OCI-LY7 (cell line): Measurements from ENCODE around the gene FAM229A. TPM values are rescaled to one million over a fixed set of nuclear protein-coding genes. Genes with fewer than 3 reads are reported as not detected.

Experiments
- BruUV-seq: library from RNA; stranded (reverse); fragments of 400-500 nt; replicated peaks from 2 replicates; lab custom pipeline; 2021; lab: Mats Ljungman, UMichigan
- CTCF ChIA-PET: fragments of 300-600 bp; sonication (Branson Sonifier 250); formaldehyde crosslinking; loops from one replicate; lab custom pipeline; 2022; ENCODE audit warnings: antibody characterized with exemption; ENCODE audit not compliant: unreplicated experiment; lab: Charles Lee
- POLR2A ChIA-PET: fragments of 300-600 bp; sonication (Branson Sonifier 250); formaldehyde crosslinking; loops from one replicate; lab custom pipeline; 2022; ENCODE audit warnings: antibody characterized with exemption; lab: Charles Lee
- DNase-seq: peaks from one replicate; pipeline ENCODE4 v3.0.0-alpha.2; 2015; ENCODE audit warnings: low spot score
- H2AFZ ChIP-seq: fragments of 200-600 bp; sonication (generic), shearing (Covaris generic); 2 replicates; pipeline ENCODE4 v1.6.1; 2014; ENCODE audit warnings: mild to moderate bottlenecking, antibody characterized with exemption, low read length, moderate library complexity
- H3K27ac ChIP-seq: fragments of 200-600 bp; sonication (generic); 2 replicates; pipeline ENCODE4 v1.5.1; 2014; ENCODE audit warnings: mixed run types, low read depth, mild to moderate bottlenecking, moderate library complexity, low read length, inconsistent platforms; ENCODE audit not compliant: poor library complexity, severe bottlenecking
- H3K36me3 ChIP-seq: fragments of 200-600 bp; sonication (generic); 2 replicates; pipeline ENCODE4 v1.6.1; 2014; ENCODE audit warnings: mild to moderate bottlenecking, antibody characterized with exemption, low read length, moderate library complexity, mixed read lengths; ENCODE audit not compliant: insufficient read depth
- H3K4me1 ChIP-seq: fragments of 200-600 bp; sonication (generic); 2 replicates; pipeline ENCODE4 v1.5.1; 2014; ENCODE audit warnings: mild to moderate bottlenecking, low read length; ENCODE audit not compliant: insufficient read depth, poor library complexity, severe bottlenecking
- H3K4me2 ChIP-seq: fragments of 200-600 bp; sonication (generic); 2 replicates; pipeline ENCODE4 v1.6.1; 2014; ENCODE audit warnings: mild to moderate bottlenecking, low read length
- H3K4me3 ChIP-seq: fragments of 200-600 bp; sonication (generic); 2 replicates; pipeline ENCODE4 v1.5.1; 2014; ENCODE audit warnings: mild to moderate bottlenecking, low read depth, low read length; ENCODE audit not compliant: poor library complexity, severe bottlenecking
- H3K79me2 ChIP-seq: fragments of 200-600 bp; sonication (generic); 2 replicates; pipeline ENCODE4 v1.6.1; 2016; ENCODE audit warnings: low read depth, mild to moderate bottlenecking, low read length, moderate library complexity, mixed read lengths; ENCODE audit not compliant: insufficient read depth
- H3K9me2 ChIP-seq: fragments of 200-600 bp; sonication (generic); 2 replicates; pipeline ENCODE4 v1.6.1; 2016; ENCODE audit warnings: mild to moderate bottlenecking, low read length, mixed read lengths; ENCODE audit not compliant: insufficient read depth
- H3K9me3 ChIP-seq: fragments of 200-600 bp; sonication (generic); 2 replicates; pipeline ENCODE4 v1.6.1; 2014; ENCODE audit warnings: mild to moderate bottlenecking, mixed run types, low read length, mixed read lengths
- H4K20me1 ChIP-seq: fragments of 200-600 bp; sonication (generic); 2 replicates; pipeline ENCODE4 v1.6.1; 2014; ENCODE audit warnings: mild to moderate bottlenecking, antibody characterized with exemption, low read length, moderate library complexity, mixed read lengths; ENCODE audit not compliant: insufficient read depth
- EZH2phosphoT487 ChIP-seq: fragments of 200-600 bp; sonication (generic); IDR thresholded peaks from 2 replicates; pipeline ENCODE4 v1.6.1; 2018; ENCODE audit warnings: low read depth, borderline replicate concordance, mild to moderate bottlenecking, mixed run types, antibody characterized with exemption, low read length, moderate library complexity, mixed read lengths
- intact Hi-C: fragments of 100-400 bp; cut with micrococcal nuclease; formaldehyde crosslinking; loops from one replicate; pipeline ENCODE4 v1.10.0; 2022; ENCODE audit not compliant: unreplicated experiment
- total RNA-seq, 2 experiments: library from RNA; depleted of rRNA in 1 of 2; stranded (reverse); fragments of >200 nt in 1 of 2; shearing (Covaris generic) in 1 of 2; gene quantifications; 2 replicates each; pipeline ENCODE4 v1.2.3, GENCODE V29; 2014 to 2022
- TF ChIP-seq, protein P1 (sequence below): fragments of 200-600 bp; sonication (generic); conservative IDR thresholded peaks from 2 replicates; pipeline ENCODE4 v1.5.1; 2014; ENCODE audit warnings: mild to moderate bottlenecking, antibody characterized with exemption, low read length, moderate library complexity, mixed read lengths

Gene FAM229A
- total RNA-seq, 2 experiments from 2014 or later, result 3.2 to 16.5 TPM

DNA sequence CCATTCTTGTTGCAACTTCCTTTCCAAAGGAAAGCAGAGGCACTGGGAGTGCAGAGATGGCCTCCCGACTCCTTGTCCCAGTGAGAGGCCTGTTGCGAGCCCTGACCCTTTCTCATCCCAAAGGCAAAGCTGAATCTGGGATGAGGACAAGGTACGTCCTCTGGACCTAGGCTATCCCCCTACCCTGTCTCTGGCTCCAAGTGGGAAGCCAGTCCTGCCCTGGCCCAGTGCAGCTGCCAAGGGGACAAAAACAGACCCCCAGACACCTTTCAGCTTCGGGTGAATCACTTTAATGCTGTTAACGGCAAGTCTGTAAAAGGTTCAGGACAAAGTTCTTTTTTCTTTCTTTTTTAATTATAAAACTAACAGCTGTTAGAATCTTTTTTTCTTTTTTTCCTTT is 2.6 kb upstream of the FAM229A start:
- ChIA-PET POLR2A (interaction anchor here (0.6 to 1.2 kb wide), 3 partner anchors 22 to 1570 kb away, joined by 3 read pairs; no protein-coding TSS in a partner anchor), CTCF (no interaction called here)
- intact Hi-C loops, result no loop called here

DNA sequence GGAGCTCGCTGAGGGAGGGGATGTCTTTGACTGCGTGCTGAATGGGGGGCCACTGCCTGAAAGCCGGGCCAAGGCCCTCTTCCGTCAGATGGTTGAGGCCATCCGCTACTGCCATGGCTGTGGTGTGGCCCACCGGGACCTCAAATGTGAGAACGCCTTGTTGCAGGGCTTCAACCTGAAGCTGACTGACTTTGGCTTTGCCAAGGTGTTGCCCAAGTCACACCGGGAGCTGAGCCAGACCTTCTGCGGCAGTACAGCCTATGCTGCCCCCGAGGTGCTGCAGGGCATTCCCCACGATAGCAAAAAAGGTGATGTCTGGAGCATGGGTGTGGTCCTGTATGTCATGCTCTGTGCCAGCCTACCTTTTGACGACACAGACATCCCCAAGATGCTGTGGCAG is 1.4 kb upstream of the FAM229A start:
- no peak overlapping the region for H3K4me2 ChIP-seq
- H3K79me2 ChIP-seq, result no peaks in the 10 kb centered on the region
- peaks cover 15% of the 10 kb centered on the region for H3K4me1 ChIP-seq
- BruUV-seq, result no TSS peak
- no peak for DNase-seq
- no peaks in the 10 kb centered on the region for H3K9me3 ChIP-seq
- H3K36me3 ChIP-seq, result peaks cover 15% of the 10 kb centered on the region; the same call in 1 of the 2 replicates
- ChIA-PET POLR2A (no interaction called here), CTCF (no interaction called here)
- no peak for TF ChIP-seq EZH2phosphoT487
- TF ChIP-seq, protein P1, sequence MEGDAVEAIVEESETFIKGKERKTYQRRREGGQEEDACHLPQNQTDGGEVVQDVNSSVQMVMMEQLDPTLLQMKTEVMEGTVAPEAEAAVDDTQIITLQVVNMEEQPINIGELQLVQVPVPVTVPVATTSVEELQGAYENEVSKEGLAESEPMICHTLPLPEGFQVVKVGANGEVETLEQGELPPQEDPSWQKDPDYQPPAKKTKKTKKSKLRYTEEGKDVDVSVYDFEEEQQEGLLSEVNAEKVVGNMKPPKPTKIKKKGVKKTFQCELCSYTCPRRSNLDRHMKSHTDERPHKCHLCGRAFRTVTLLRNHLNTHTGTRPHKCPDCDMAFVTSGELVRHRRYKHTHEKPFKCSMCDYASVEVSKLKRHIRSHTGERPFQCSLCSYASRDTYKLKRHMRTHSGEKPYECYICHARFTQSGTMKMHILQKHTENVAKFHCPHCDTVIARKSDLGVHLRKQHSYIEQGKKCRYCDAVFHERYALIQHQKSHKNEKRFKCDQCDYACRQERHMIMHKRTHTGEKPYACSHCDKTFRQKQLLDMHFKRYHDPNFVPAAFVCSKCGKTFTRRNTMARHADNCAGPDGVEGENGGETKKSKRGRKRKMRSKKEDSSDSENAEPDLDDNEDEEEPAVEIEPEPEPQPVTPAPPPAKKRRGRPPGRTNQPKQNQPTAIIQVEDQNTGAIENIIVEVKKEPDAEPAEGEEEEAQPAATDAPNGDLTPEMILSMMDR, result no peak
- intact Hi-C loops, result no loop called here
- no peak overlapping the region for H3K27ac ChIP-seq
- H3K9me2 ChIP-seq, result no peaks in the 10 kb centered on the region
- H3K4me3 ChIP-seq, result no peak overlapping the region
- no peaks in the 10 kb centered on the region for H4K20me1 ChIP-seq
- H2AFZ ChIP-seq, result no peak overlapping the region

More for the DNA sequence above, 2.6 kb upstream of the FAM229A start:
- Histone ChIP-seq H3K27ac (no peak overlapping the region), H3K9me3 (no peaks in the 10 kb centered on the region), H4K20me1 (no peaks in the 10 kb centered on the region), H3K4me2 (no peak overlapping the region), H3K9me2 (no peaks in the 10 kb centered on the region), H3K4me1 (peaks cover 7% of the 10 kb centered on the region), H3K4me3 (no peak overlapping the region), H3K79me2 (no peaks in the 10 kb centered on the region), H3K36me3 (peaks cover 15% of the 10 kb centered on the region; the same call in 1 of the 2 replicates), H2AFZ (no peak overlapping the region)
- TSS peak; percentile 38 for BruUV-seq
- TF ChIP-seq, protein P1, result no peak
- TF ChIP-seq EZH2phosphoT487, result no peak
- no peak for DNase-seq

DNA sequence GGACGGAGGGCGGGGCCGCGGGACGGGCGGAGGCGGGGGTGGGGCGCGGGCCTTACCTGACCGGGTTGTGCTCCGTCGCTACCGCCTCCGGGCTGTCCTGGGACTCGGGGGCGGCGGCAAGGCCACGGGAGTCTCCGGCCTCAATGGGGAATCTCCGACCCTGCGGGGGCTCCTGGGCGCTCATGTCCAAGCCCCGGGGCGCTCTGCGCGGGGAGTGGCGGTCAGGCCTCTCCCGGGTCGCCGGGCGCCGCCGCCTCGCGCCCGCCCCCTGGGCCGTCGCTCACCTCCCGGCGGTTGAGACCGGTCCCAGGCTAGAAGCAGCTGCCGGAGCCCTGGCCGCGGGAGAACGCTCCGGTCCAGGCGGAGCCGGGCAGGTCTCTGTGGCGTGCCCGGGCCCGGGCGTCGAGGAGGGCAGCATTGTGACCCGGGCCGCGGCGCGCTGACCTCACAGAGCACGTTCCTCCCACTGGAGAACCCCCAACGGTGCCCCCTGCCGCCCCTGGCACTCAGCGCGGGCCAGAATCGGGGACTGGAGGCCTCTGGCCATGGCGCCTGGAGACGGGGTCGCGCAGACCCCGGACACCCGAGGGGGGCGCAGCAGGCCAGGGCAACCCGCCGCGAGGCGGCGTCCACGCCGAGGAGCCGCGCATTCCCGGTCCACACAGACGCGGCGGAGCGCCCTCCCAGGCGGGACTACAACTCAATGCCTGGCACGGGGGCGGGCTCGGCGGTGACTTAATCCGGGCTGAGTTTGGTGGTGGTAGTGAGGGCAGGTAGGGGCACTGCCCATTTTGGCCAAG is 411 bp downstream of the FAM229A start:
- DNase-seq, result no peak
- no peaks in the 10 kb centered on the region for H4K20me1 ChIP-seq
- no peak overlapping the region for H3K27ac ChIP-seq
- POLR2A ChIA-PET, result no interaction called here
- H3K9me2 ChIP-seq, result no peaks in the 10 kb centered on the region
- no peaks in the 10 kb centered on the region for H3K9me3 ChIP-seq
- CTCF ChIA-PET, result no interaction called here
- no peak overlapping the region for H3K4me2 ChIP-seq
- no peaks in the 10 kb centered on the region for H3K79me2 ChIP-seq
- BruUV-seq, result no TSS peak
- H3K4me1 ChIP-seq, result peaks cover 15% of the 10 kb centered on the region
- TF ChIP-seq, protein P1, result no peak
- TF ChIP-seq EZH2phosphoT487, result no peak
- no peak overlapping the region for H2AFZ ChIP-seq
- no peaks in the 10 kb centered on the region for H3K36me3 ChIP-seq
- H3K4me3 ChIP-seq, result no peak overlapping the region
- intact Hi-C loops, result no loop called here
